ENCODE measurements around the gene FGD5. TPM values are rescaled to one million over a fixed set of nuclear protein-coding genes. Genes with fewer than 3 reads are reported as not detected.

Gene FGD5
- total and polyA plus RNA-seq, 9 of the 15 experiments (the other 6 are each of a cell fraction or from before 2014, with no cell fraction given), result 0.18 TPM; not detected in 8

GRCh38 chr3:14947886-14948608 lies 129.3 kb downstream of the FGD5 start (continued):
- TF ChIP-seq, protein P1, sequence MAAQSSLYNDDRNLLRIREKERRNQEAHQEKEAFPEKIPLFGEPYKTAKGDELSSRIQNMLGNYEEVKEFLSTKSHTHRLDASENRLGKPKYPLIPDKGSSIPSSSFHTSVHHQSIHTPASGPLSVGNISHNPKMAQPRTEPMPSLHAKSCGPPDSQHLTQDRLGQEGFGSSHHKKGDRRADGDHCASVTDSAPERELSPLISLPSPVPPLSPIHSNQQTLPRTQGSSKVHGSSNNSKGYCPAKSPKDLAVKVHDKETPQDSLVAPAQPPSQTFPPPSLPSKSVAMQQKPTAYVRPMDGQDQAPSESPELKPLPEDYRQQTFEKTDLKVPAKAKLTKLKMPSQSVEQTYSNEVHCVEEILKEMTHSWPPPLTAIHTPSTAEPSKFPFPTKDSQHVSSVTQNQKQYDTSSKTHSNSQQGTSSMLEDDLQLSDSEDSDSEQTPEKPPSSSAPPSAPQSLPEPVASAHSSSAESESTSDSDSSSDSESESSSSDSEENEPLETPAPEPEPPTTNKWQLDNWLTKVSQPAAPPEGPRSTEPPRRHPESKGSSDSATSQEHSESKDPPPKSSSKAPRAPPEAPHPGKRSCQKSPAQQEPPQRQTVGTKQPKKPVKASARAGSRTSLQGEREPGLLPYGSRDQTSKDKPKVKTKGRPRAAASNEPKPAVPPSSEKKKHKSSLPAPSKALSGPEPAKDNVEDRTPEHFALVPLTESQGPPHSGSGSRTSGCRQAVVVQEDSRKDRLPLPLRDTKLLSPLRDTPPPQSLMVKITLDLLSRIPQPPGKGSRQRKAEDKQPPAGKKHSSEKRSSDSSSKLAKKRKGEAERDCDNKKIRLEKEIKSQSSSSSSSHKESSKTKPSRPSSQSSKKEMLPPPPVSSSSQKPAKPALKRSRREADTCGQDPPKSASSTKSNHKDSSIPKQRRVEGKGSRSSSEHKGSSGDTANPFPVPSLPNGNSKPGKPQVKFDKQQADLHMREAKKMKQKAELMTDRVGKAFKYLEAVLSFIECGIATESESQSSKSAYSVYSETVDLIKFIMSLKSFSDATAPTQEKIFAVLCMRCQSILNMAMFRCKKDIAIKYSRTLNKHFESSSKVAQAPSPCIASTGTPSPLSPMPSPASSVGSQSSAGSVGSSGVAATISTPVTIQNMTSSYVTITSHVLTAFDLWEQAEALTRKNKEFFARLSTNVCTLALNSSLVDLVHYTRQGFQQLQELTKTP (IDR thresholded peaks at IDR 0.05; ENCODE audit: low read depth in 1 of 2, partially characterized antibody in 2 of 2), result no peak
- no peak for TF ChIP-seq ZNF436 (CRISPR knock-in tag; IDR thresholded peaks at IDR 0.05)
- no peak for TF ChIP-seq POLR3A (IDR thresholded peaks at IDR 0.05; ENCODE audit: borderline replicate concordance, extremely low read depth, insufficient read depth, insufficient read length)
- TF ChIP-seq MTA3 (IDR thresholded peaks at IDR 0.05; ENCODE audit: borderline replicate concordance), result peak; percentile 38; the same call in 1 of the 2 replicates
- TF ChIP-seq, protein P2, sequence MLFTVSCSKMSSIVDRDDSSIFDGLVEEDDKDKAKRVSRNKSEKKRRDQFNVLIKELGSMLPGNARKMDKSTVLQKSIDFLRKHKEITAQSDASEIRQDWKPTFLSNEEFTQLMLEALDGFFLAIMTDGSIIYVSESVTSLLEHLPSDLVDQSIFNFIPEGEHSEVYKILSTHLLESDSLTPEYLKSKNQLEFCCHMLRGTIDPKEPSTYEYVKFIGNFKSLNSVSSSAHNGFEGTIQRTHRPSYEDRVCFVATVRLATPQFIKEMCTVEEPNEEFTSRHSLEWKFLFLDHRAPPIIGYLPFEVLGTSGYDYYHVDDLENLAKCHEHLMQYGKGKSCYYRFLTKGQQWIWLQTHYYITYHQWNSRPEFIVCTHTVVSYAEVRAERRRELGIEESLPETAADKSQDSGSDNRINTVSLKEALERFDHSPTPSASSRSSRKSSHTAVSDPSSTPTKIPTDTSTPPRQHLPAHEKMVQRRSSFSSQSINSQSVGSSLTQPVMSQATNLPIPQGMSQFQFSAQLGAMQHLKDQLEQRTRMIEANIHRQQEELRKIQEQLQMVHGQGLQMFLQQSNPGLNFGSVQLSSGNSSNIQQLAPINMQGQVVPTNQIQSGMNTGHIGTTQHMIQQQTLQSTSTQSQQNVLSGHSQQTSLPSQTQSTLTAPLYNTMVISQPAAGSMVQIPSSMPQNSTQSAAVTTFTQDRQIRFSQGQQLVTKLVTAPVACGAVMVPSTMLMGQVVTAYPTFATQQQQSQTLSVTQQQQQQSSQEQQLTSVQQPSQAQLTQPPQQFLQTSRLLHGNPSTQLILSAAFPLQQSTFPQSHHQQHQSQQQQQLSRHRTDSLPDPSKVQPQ (CRISPR knock-in tag; IDR thresholded peaks at IDR 0.05; ENCODE audit: borderline replicate concordance), result no peak
- 0 out of 2 replicates have a peak, but pooled peaks have one; percentile 40 for TF ChIP-seq ZBTB1 (CRISPR knock-in tag; IDR thresholded peaks at IDR 0.05; ENCODE audit: borderline replicate concordance, low read depth)
- TF ChIP-seq ZC3H4 (CRISPR knock-in tag; IDR thresholded peaks at IDR 0.05; ENCODE audit: borderline replicate concordance), result no peak
- no peak for TF ChIP-seq SMARCA5 (IDR thresholded peaks at IDR 0.05)
- no peak for TF ChIP-seq SAFB2 (IDR thresholded peaks at IDR 0.05; ENCODE audit: borderline replicate concordance, low read depth, low read length, severe bottlenecking)
- TF ChIP-seq SMARCE1 (IDR thresholded peaks at IDR 0.05), result peak; percentile 50; the same call in 1 of the 2 replicates
- TF ChIP-seq PTTG1 (tag; IDR thresholded peaks at IDR 0.05; ENCODE audit: low read depth), result no peak
- no peak for TF ChIP-seq RBM39 (optimal IDR thresholded peaks at IDR 0.05; ENCODE audit: low read depth, low read length)
- TF ChIP-seq BHLHE40 (IDR thresholded peaks at IDR 0.05; ENCODE audit: low read length), result no peak
- no peak for TF ChIP-seq RAD21 (CRISPR knock-in tag; conservative IDR thresholded peaks at IDR 0.05 in 1 of 2, IDR thresholded peaks at IDR 0.05 in 1 of 2)
- no peak for TF ChIP-seq TCFL5 (CRISPR knock-in tag; conservative IDR thresholded peaks at IDR 0.05)
- peak; percentile 90 for TF ChIP-seq RBM25 (IDR thresholded peaks at IDR 0.05; ENCODE audit: low read depth, low read length, severe bottlenecking)
- TF ChIP-seq MCM7 (IDR thresholded peaks at IDR 0.05), result no peak
- TF ChIP-seq NCOA2 (IDR thresholded peaks at IDR 0.05; ENCODE audit: partially characterized antibody in 2 of 2), result no peak
- TF ChIP-seq ZNF121 (CRISPR knock-in tag; conservative IDR thresholded peaks at IDR 0.05), result no peak
- peak; percentile 60 for TF ChIP-seq EGR1 (conservative IDR thresholded peaks at IDR 0.05)

All from K562 (cell line).